Parathyroid adenoma (tissue), 2 donors: ENCODE measurements around the gene TMEM91.
"Not testable (repeated sequence)": the region's sequence is repeated elsewhere in the genome, so short reads cannot be mapped to it uniquely, and the experiment has no call there.

Source experiments
- H2AFZ ChIP-seq: fragments of 300-600 bp; sonication (generic); one replicate; pipeline ENCODE4 v1.7.0; 2017; ENCODE audit warnings: antibody characterized with exemption, mild to moderate bottlenecking
- H3K27ac ChIP-seq: fragments of 300-600 bp; sonication (generic); one replicate; pipeline ENCODE4 v1.7.0; 2017
- H3K27me3 ChIP-seq: fragments of 300-600 bp; sonication (generic); one replicate; pipeline ENCODE4 v1.7.0; 2017; ENCODE audit warnings: low read length; ENCODE audit not compliant: control insufficient read depth, insufficient read depth
- H3K36me3 ChIP-seq: fragments of 300-600 bp; sonication (generic); one replicate; pipeline ENCODE4 v1.7.0; 2017; ENCODE audit warnings: low read length; ENCODE audit not compliant: control insufficient read depth, insufficient read depth
- H3K4me1 ChIP-seq: fragments of 300-600 bp; sonication (generic); one replicate; pipeline ENCODE4 v1.7.0; 2017; ENCODE audit warnings: control low read depth
- H3K4me2 ChIP-seq: fragments of 300-600 bp; sonication (generic); one replicate; pipeline ENCODE4 v1.7.0; 2017; ENCODE audit warnings: low read length
- H3K4me3 ChIP-seq: fragments of 300-600 bp; sonication (generic); one replicate; pipeline ENCODE4 v1.7.0; 2017; ENCODE audit warnings: low read depth, low read length
- H3K79me2 ChIP-seq: fragments of 300-600 bp; sonication (generic); one replicate; pipeline ENCODE4 v1.7.0; 2017; ENCODE audit warnings: control low read depth
- H3K9ac ChIP-seq: fragments of 300-600 bp; sonication (generic); one replicate; pipeline ENCODE4 v1.7.0; 2017; ENCODE audit warnings: mild to moderate bottlenecking
- H3K9me3 ChIP-seq: fragments of 300-600 bp; sonication (generic); one replicate; pipeline ENCODE4 v1.7.0; 2017; ENCODE audit warnings: low read length; ENCODE audit not compliant: control insufficient read depth
- CTCF ChIP-seq: fragments of 300-600 bp; sonication (generic); IDR thresholded peaks from one replicate; pipeline ENCODE4 v1.7.0; 2017; ENCODE audit warnings: antibody characterized with exemption, mild to moderate bottlenecking
- donor health status: primary hyperparathyroidism.

Gene TMEM91

GRCh38 chr19:41407271-41407670, 30.9 kb downstream of the TMEM91 start:
- Histone ChIP-seq H3K27me3 (no peaks in the 10 kb centered on the region), H3K4me1 (peaks cover 32% of the 10 kb centered on the region), H3K9me3 (no peaks in the 10 kb centered on the region), H2AFZ (no peak overlapping the region), H3K4me2 (no peak overlapping the region), H3K27ac (no peak overlapping the region), H3K9ac (no peak overlapping the region), H3K36me3 (no peaks in the 10 kb centered on the region), H3K79me2 (peaks cover 10% of the 10 kb centered on the region), H3K4me3 (no peak overlapping the region)
- TF ChIP-seq CTCF, result no peak

DNA sequence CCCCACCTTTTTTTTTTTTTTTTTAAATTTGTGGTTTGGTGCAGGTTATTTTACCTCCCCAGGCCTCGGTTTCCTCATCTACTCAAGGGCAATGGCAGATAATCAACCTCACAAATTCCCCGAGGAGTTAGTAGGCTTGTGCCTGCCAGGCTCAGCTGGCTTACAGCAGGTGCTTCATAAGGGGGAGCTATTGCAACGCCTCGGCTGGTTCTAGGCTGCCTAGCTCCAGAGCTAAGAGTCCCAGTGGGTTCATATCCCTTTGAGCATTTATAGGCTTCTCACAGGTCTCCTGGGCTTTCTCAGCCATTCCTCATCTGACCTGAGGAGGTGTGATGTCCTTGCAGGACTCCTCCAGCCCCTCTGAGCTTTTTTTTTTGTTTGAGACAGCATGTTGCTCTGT, 31.9 kb downstream of the TMEM91 start:
- Histone ChIP-seq H3K4me1 (peaks cover 23% of the 10 kb centered on the region), H3K9ac (no peak overlapping the region)

DNA sequence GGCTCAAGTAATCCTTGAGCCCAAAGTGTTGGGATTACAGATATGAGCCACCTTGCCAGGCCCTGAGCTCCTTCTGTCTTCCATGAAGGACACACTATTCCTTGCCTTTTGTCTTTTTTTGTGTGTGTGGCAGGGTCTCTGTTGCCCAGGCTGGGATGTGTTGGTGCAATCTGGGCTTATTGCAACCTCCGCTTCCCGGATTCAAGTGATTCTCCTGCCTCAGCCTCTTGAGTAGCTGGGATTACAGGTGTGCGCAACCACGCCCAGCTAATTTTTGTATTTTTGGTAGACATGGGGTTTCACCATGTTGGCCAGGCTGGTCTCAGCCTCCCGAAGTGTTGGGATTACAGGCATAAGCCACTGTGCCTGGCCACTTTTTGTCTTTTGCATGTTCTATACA, 32.5 kb downstream of the TMEM91 start:
- Histone ChIP-seq H3K4me2 (peak overlapping the region; percentile 0), H3K79me2 (peaks cover 10% of the 10 kb centered on the region), H3K4me1 (peaks cover 23% of the 10 kb centered on the region)
- H3K27me3 ChIP-seq, H3K36me3 ChIP-seq, H3K9me3 ChIP-seq, H2AFZ ChIP-seq, H3K9ac ChIP-seq, H3K4me3 ChIP-seq, H3K27ac ChIP-seq: not testable (repeated sequence)

More for the DNA sequence above, 31.9 kb downstream of the TMEM91 start:
- Histone ChIP-seq H3K4me3 (no peak overlapping the region), H3K4me2 (no peak overlapping the region), H3K27ac (no peak overlapping the region), H3K9me3 (no peaks in the 10 kb centered on the region), H3K27me3 (no peaks in the 10 kb centered on the region), H3K79me2 (peaks cover 10% of the 10 kb centered on the region), H3K36me3 (no peaks in the 10 kb centered on the region), H2AFZ (no peak overlapping the region)
- no peak for TF ChIP-seq CTCF

- no peaks in the 10 kb centered on the region for H3K36me3 ChIP-seq
- no peak overlapping the region for H3K4me3 ChIP-seq
- peak overlapping the region; percentile 0 for H3K4me2 ChIP-seq
- no peak overlapping the region for H3K27ac ChIP-seq
- no peak overlapping the region for H3K9ac ChIP-seq
- H3K9me3 ChIP-seq, result no peaks in the 10 kb centered on the region
- no peaks in the 10 kb centered on the region for H3K27me3 ChIP-seq
- no peak for TF ChIP-seq CTCF
- no peak overlapping the region for H2AFZ ChIP-seq
- H3K79me2 ChIP-seq, result peaks cover 10% of the 10 kb centered on the region
- H3K4me1 ChIP-seq, result peaks cover 23% of the 10 kb centered on the region
Measured at GRCh38 chr19:41409288-41409687, 33.0 kb downstream of the TMEM91 start.

- no peak overlapping the region for H3K27ac ChIP-seq
- H3K4me1 ChIP-seq, result peaks cover 29% of the 10 kb centered on the region
- H3K9me3 ChIP-seq, result no peaks in the 10 kb centered on the region
- H3K36me3 ChIP-seq, result no peaks in the 10 kb centered on the region
- H2AFZ ChIP-seq, result no peak overlapping the region
- no peaks in the 10 kb centered on the region for H3K27me3 ChIP-seq
- no peak overlapping the region for H3K9ac ChIP-seq
- peaks cover 10% of the 10 kb centered on the region for H3K79me2 ChIP-seq
- TF ChIP-seq CTCF, result no peak
- H3K4me2 ChIP-seq, result no peak overlapping the region
- no peak overlapping the region for H3K4me3 ChIP-seq
Measured at GRCh38 chr19:41410336-41411054, 34.2 kb downstream of the TMEM91 start.
